HG02588 (cell line): ENCODE data around the gene TAF1L.

Experiments
- ATAC-seq: cut with Tn5 transposase; IDR thresholded peaks from one replicate; pipeline ENCODE4 v1.9.1; 2021; ENCODE audit warnings: mild to moderate bottlenecking, moderate library complexity; ENCODE audit not compliant: unreplicated experiment

TAF1L gene

GRCh38 chr9:32596096-32596865 lies 39.2 kb downstream of the TAF1L start:
- ATAC-seq = no peak

GRCh38 chr9:32590898-32591297 lies 44.6 kb downstream of the TAF1L start:
- ATAC-seq = no peak

DNA sequence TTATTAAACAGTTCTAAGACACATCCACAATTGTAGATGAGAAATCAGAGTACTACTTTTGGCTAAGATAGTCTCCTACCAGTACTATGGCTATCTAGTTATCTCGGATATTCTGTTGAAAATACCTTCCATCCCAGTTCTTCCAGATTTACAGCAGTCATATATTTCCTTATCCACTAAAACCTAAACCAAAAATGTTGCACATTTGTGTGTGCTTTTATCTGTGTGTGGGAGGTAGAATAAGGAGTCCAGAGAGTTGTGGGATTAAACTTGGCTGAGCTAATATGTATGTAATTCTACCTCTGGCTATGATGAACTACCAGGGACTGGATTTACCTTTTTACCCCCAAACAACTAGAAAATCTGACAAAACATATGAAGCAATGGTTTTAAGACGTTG lies 45.0 kb downstream of the TAF1L start:
- ATAC-seq = no peak

DNA sequence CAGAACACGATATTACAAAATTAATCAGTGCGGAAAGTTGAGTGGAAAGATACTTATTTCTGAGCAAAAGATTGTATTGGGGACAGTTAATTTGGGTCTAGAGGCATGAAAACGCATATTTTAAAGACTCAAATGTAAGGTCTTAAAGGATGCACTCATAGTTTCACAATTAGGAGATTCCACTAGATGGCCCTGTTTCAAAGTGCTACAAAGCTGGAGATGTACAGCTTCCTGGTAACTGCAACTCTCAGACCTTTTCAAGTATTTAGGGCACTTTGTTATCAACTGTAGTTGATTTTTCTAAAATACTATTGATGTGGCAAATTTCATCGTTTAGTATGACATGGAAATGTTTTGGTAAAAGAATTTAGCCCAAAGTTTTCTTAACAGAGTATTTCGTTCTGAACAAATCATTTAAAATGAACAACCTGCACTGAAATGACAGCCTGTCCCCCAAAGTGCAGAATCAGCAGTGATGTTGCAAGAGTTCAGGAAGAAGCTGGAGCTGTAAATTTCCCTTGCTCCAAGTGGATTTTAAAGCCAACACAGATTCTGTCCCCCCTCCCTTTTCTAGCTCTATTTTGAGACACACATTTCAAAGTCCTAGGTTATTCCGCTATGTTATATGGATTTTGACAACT lies 46.3 kb downstream of the TAF1L start:
- ATAC-seq = no peak

DNA sequence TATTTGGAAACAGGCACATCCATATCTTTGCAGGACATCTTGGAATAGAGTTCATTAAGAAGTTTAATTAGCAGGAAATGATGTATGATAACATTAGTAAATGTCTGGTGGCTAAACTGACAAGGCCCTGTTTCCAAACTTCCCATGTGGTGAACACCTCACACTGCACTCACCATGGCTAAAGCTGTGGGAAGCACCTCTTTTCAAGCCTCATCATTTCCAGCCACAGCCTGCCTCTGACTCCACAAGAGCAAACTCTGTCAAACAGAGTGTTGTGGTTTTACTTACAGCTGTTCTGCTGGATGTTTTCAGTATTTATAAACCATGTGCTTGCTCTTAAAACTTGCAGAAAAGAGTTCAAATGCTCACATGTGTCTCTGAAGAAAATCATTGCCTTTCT lies 47.6 kb downstream of the TAF1L start:
- ATAC-seq = no peak

DNA sequence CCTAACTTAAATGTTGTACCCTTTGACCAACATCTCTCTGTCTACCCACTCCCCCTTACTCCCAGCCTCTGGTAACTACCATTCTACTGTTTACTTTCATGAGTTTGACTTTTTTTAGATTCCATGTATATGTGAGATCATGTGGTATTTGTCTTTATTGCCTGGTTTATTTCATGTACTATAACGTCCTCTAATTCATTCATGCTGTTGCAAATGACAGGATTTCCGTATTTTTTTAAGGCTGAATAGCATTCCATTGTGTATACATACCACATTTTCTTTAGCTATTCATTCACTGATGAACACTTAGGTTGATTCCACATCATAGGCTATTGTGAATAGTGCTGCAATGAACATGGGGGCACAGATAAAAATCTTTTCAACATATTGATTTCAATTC lies 50.7 kb downstream of the TAF1L start:
- no peak for ATAC-seq

DNA sequence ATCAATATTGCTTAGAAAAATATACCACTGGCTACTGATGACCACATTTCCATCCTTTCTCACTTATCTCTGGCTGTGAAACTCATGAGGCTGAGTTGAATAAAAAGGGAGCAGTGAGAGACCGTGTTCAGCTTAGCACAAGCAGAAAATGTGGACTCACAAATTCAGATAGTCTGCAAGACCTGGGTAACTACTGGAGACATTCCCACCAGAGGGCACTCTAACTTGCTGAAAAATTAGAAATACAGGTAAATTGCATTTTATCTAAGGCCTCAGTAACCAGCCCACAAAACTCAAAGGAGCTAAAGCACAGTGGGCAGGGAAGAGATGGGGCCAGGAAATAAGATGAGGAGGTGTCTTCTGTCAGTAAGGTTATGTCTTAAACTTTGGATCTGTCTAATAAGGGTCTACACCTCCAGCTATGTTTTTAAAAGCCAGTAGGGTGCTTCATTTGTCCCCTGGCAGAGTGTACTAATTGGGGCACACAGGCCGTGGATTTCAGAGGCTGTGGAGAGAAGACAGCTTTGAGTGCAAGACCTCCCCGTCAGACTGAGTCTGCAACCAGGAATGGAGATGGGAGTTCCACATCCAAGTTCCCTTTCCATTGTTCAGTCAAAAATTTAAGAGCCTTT lies 53.8 kb downstream of the TAF1L start:
- ATAC-seq = no peak

- no peak for ATAC-seq
Measured at GRCh38 chr9:32580631-32581300, 54.7 kb downstream of the TAF1L start.

GRCh38 chr9:32579706-32580331 lies 55.6 kb downstream of the TAF1L start:
- ATAC-seq = no peak
